HepG2 (cell line): ENCODE measurements around the gene PAM16. TPM values are rescaled to one million over a fixed set of nuclear protein-coding genes. Genes with fewer than 3 reads are reported as not detected.

Experiments used
- AHDC1 ChIP-seq: sonication (generic); formaldehyde crosslinking; IDR thresholded peaks from 2 replicates; pipeline ENCODE4 v1.5.1; 2020; ENCODE audit warnings: mild to moderate bottlenecking, missing genetic modification reagents, borderline replicate concordance
- ATF7-NPFF ChIP-seq: sonication (generic); formaldehyde crosslinking; IDR thresholded peaks from 2 replicates; pipeline ENCODE4 v1.8.1; 2023; ENCODE audit warnings: mild to moderate bottlenecking, low read depth, missing genetic modification reagents, moderate library complexity
- FOSL1 ChIP-seq: sonication (generic); formaldehyde crosslinking; IDR thresholded peaks from 2 replicates; pipeline ENCODE4 v1.9.0; 2021; ENCODE audit warnings: missing genetic modification reagents, borderline replicate concordance
- FOXC1 ChIP-seq: sonication (generic); formaldehyde crosslinking; IDR thresholded peaks from 2 replicates; pipeline ENCODE4 v1.8.0; 2022; ENCODE audit warnings: mild to moderate bottlenecking, missing genetic modification reagents, borderline replicate concordance
- HMGXB3 ChIP-seq: sonication (generic); formaldehyde crosslinking; IDR thresholded peaks from 2 replicates; pipeline ENCODE4 v1.4.0; 2020; ENCODE audit warnings: missing genetic modification reagents, borderline replicate concordance
- KLF11 ChIP-seq: IDR thresholded peaks from 2 replicates; pipeline ENCODE4 v1.6.1; 2016; ENCODE audit warnings: missing compliant biosample characterization
- MAZ ChIP-seq, 2 experiments: sonication (generic) in 1 of 2; formaldehyde crosslinking in 1 of 2; IDR thresholded peaks; 2 replicates each; pipeline versions ENCODE4 v1.5.0 to v1.6.1; 2012 to 2020; ENCODE audit warnings: low read depth in 2 of 2, mild to moderate bottlenecking in 2 of 2, borderline replicate concordance in 1 of 2, improper control_type of control experiment in 1 of 2, low read length in 1 of 2, missing genetic modification reagents in 1 of 2, moderate library complexity in 1 of 2
- MTF1 ChIP-seq: sonication (generic); formaldehyde crosslinking; IDR thresholded peaks from 2 replicates; pipeline ENCODE4 v1.5.0; 2020; ENCODE audit warnings: missing genetic modification reagents
- RARG ChIP-seq: sonication (generic); formaldehyde crosslinking; IDR thresholded peaks from 2 replicates; pipeline ENCODE4 v1.4.0; 2020; ENCODE audit warnings: low read depth, mild to moderate bottlenecking, missing genetic modification reagents
- RFXANK ChIP-seq: IDR thresholded peaks from 2 replicates; pipeline ENCODE4 v1.6.1; 2016
- RFXAP ChIP-seq: sonication (generic); formaldehyde crosslinking; IDR thresholded peaks from 2 replicates; pipeline ENCODE4 v1.4.0; 2020; ENCODE audit warnings: missing genetic modification reagents, borderline replicate concordance
- SIX1 ChIP-seq: sonication (generic); formaldehyde crosslinking; IDR thresholded peaks from 2 replicates; pipeline ENCODE4 v1.4.0; 2020; ENCODE audit warnings: missing genetic modification reagents, borderline replicate concordance
- SRSF9 ChIP-seq: fragments of 200-400 bp; formaldehyde crosslinking; IDR thresholded peaks from 2 replicates; pipeline ENCODE4 v1.6.1; 2018; ENCODE audit warnings: borderline replicate concordance, mild to moderate bottlenecking, low read depth, low read length; ENCODE audit not compliant: insufficient read depth, poor library complexity, severe bottlenecking
- TCF7L2 ChIP-seq: IDR thresholded peaks from 2 replicates; pipeline ENCODE4 v1.6.1; 2011; ENCODE audit warnings: mild to moderate bottlenecking, low read depth, low read length, moderate library complexity
- ZC3H4 ChIP-seq: sonication (generic); formaldehyde crosslinking; IDR thresholded peaks from 2 replicates; pipeline ENCODE4 v1.4.0; 2020; ENCODE audit warnings: missing genetic modification reagents, borderline replicate concordance
- ZNF282 ChIP-seq: fragments of 450-650 bp; IDR thresholded peaks from 2 replicates; pipeline ENCODE4 v1.6.1; 2018; ENCODE audit not compliant: partially characterized antibody
- ZNF670 ChIP-seq: sonication (generic); formaldehyde crosslinking; IDR thresholded peaks from 2 replicates; pipeline ENCODE4 v1.8.0; 2022; ENCODE audit warnings: mild to moderate bottlenecking, missing genetic modification reagents, borderline replicate concordance
- ZNF678 ChIP-seq: sonication (generic); formaldehyde crosslinking; IDR thresholded peaks from 2 replicates; pipeline ENCODE4 v1.4.0; 2020; ENCODE audit warnings: mild to moderate bottlenecking, missing genetic modification reagents
- ZNF766 ChIP-seq: sonication (generic); formaldehyde crosslinking; IDR thresholded peaks from 2 replicates; pipeline ENCODE4 v1.5.0; 2020; ENCODE audit warnings: missing genetic modification reagents, borderline replicate concordance
- polyA plus RNA-seq, 8 experiments: library from polyadenylated mRNA; depleted of rRNA in 3 of 8; stranded (reverse) in 7 of 8; unstranded in 1 of 8; fragments of >200 nt; fragmentation: Illumina TruSeq in 4 of 8; extraction: Trizol in 4 of 8; gene quantifications; 2 replicates each; pipeline versions ENCODE4 v1.2.1 to v1.2.3, GENCODE V29; 2011 to 2016; ENCODE audit warnings: low read depth in 4 of 8, missing spikeins in 1 of 8, mixed read lengths in 1 of 8; ENCODE audit not compliant: insufficient read depth in 1 of 8
- total RNA-seq, 5 experiments: library from RNA; depleted of rRNA; stranded (reverse); fragments of >200 nt; fragmentation: Illumina TruSeq; extraction: Trizol; gene quantifications; 2 replicates each; pipeline ENCODE4 v1.2.3, GENCODE V29; 2016; ENCODE audit warnings: low read depth in 1 of 5

PAM16 gene
- total and polyA plus RNA-seq, 2 of the 13 experiments (the other 11 are each of a cell fraction or from before 2014, with no cell fraction given): 51.5 to 51.8 TPM

- no peak for TF ChIP-seq AHDC1
- no peak for TF ChIP-seq ZNF670 (CRISPR knock-in tag)
- TF ChIP-seq HMGXB3 (CRISPR knock-in tag): no peak
- TF ChIP-seq MTF1 (CRISPR knock-in tag): no peak
- no peak for TF ChIP-seq FOSL1 (CRISPR knock-in tag)
- no peak for TF ChIP-seq ZNF766
- TF ChIP-seq RARG (CRISPR knock-in tag): no peak
- TF ChIP-seq ZNF282: no peak
- no peak for TF ChIP-seq ZNF678 (CRISPR knock-in tag)
- TF ChIP-seq MAZ (IDR thresholded peaks at IDR 0.05; ENCODE audit: borderline replicate concordance, low read depth, low read length): peak; percentile 88; the same call in 1 of the 2 replicates
- peak; percentile 85 for TF ChIP-seq MAZ (CRISPR knock-in tag; IDR thresholded peaks at IDR 0.05; ENCODE audit: low read depth)
- TF ChIP-seq SIX1 (CRISPR knock-in tag): no peak
- no peak for TF ChIP-seq RFXANK (CRISPR knock-in tag)
- TF ChIP-seq KLF11 (CRISPR knock-in tag): no peak
- no peak for TF ChIP-seq TCF7L2
- TF ChIP-seq RFXAP (CRISPR knock-in tag): no peak
- TF ChIP-seq ATF7-NPFF (CRISPR knock-in tag): no peak
- no peak for TF ChIP-seq ZC3H4 (CRISPR knock-in tag)
- TF ChIP-seq FOXC1 (CRISPR knock-in tag): no peak
- no peak for TF ChIP-seq SRSF9
These were observed 43.7 kb downstream of the PAM16 start (continued) for GRCh38 chr16:4307215-4308037.
